ENCODE data around the gene BEX3. TPM values are rescaled to one million over a fixed set of nuclear protein-coding genes. Genes with fewer than 3 reads are reported as not detected.

Gene BEX3
- 239 and 345 TPM in 2 replicates for total RNA-seq

DNA sequence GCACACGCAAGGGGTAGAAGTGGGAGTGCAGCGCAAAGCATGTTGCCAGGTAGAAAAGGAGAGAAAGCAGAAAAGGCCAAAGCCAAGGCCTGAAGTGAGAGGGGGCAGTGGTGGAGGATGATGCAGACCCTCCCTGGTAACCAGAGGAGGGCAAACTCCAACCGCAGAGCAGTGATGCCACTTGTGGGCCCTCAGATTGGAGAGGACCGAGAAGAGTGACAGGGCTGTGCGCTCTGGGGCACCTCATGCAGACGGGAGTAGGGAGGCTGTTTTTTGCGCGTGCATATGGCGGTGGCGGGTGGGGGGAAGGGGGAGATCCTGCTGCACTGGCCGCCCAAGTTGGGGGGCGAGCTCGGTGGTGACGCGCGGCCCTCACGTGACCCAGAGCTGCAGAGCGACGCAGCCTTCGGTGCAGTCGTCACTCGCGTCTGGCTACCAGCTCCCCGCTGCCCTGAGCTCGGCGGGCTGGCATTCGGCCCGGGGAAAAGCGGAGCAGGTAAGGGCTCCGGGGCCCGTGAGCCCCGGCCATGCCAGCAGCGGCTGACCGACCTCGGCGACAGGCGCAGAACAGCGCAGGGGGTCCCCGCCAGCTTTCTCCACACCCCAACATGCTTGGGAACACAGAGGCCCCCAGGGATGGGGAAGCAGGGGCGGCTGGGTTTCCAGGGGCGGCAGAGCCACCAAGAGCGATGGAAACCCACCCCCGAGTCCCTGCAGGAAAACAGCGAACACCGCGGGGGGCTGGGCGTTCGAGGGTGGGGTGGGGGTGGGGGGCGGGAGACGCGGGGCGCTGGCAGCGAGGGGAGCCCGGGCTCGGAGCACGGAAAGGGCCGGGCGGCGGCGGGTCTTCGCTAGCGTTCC lies at the start of gene BEX3:
Gene BEX3, plus strand, starts transcription at position 421 of the 861 bp plus-strand sequence. CDS start 984 bp downstream, outside the sequence.

DNA sequence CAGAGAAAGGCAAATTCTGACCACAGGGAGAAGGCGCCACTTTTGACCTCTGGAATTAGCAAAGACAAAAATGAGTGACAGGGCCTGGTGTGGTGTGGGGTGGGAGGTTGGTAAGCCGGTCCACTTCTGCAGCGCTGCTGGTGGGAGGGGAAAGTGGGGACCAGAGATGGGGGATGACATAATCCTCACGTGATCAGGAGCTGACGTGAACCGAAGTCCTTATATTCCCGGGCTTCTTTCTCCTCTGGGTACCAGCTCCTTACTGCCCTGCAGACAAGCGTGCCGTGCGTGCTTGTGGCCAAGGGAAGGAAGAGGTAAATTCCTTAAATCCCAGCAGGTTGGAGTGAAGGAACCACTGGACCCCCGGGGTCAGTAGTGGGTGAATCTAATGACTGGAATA lies 46.3 kb upstream of the BEX3 start, which contains the start of gene TCEAL7:
Gene TCEAL7, plus strand, starts transcription at position 249 of the 400 bp plus-strand sequence. CDS start 1,165 bp downstream, outside the sequence.

GRCh38 chrX:103356130-103356798 lies 20.1 kb upstream of the BEX3 start, which contains the start of gene TCEAL9:
TSS of gene TCEAL9 (plus strand) at chrX:103356506. CDS start at chrX:103357685, 1,179 bp downstream.

Other genes with a start within 250 kb of the BEX3 start
- gene BEX4, start 161.4 kb upstream of the BEX3 start, total RNA-seq: 15.5 and 26.4 TPM in 2 replicates
- gene TCEAL8, start 121.4 kb upstream of the BEX3 start, total RNA-seq: 123 and 139 TPM in 2 replicates
- gene TCEAL5, start 99.8 kb upstream of the BEX3 start, total RNA-seq: not detected in 2 replicates
- gene BEX2, start 65.5 kb upstream of the BEX3 start, total RNA-seq: 2.1 and 5.6 TPM in 2 replicates
- 44.3 and 50.5 TPM in 2 replicates for gene TCEAL7, start 46.3 kb upstream of the BEX3 start, total RNA-seq
- gene TCEAL9, start 20.0 kb upstream of the BEX3 start, total RNA-seq: 145 and 153 TPM in 2 replicates
- under 0.01 and 0.25 TPM in 2 replicates for gene RAB40A, start 143.0 kb downstream of the BEX3 start, total RNA-seq
- 33.5 and 76.1 TPM in 2 replicates for gene TCEAL4, start 209.0 kb downstream of the BEX3 start, total RNA-seq
- gene TCEAL3, start 231.4 kb downstream of the BEX3 start, total RNA-seq: 12.4 and 23.6 TPM in 2 replicates